HPDE6-E6E7 (cell line): ENCODE results near the gene NLGN3.
A peak's percentile ranks its signal among the peaks of the same experiment; 100 is the strongest.

ENCODE experiments used
- DNase-seq: peaks from one replicate; pipeline ENCODE4 v3.0.0; 2011; ENCODE audit warnings: missing footprints; ENCODE audit errors: extremely low spot score

The NLGN3 gene

DNA sequence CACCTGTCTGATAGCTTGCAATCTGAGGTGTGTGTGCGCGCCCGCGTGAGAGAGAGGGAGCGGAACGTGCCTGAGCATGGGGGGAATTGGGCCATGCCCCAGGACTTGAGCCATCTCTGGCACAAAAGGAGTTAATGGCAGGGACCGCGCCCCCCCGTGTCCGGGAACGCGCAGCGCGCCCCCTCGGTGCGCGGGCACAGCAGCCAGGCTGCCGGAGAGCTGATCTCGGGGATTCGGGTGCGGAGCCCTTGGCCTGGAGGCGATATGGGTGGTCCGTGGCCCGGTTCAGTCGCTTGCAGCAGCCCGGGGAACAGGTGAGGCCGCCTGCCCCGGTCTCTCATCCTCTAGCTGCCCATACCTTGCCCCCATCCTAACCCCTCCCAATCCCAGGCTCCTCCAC, at the start of gene NLGN3:
NLGN3 (plus strand) TSS at position 191 of the 400 bp plus-strand sequence. CDS start 2,909 bp downstream, outside the sequence.
- no peak for DNase-seq

DNA sequence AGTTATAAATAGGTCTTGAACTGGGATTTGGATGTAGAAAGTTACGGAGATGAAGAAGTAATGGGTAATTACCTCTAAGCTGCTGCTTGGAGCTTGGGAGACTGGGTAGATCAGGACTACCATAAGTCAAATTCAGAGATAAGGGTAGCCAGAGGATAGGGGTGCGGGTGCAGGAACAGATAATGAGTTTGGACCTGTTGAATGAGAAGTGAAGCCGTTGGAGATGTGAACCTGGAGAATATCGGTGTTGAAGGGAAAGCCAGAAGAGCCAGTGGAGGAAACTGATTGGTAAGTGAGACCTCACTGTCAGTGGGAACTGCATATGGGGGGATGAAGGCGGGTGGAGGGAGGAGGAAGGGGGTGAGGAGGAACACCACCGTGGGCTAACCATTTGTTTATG, 49.6 kb upstream of the NLGN3 start:
- no peak for DNase-seq

DNA sequence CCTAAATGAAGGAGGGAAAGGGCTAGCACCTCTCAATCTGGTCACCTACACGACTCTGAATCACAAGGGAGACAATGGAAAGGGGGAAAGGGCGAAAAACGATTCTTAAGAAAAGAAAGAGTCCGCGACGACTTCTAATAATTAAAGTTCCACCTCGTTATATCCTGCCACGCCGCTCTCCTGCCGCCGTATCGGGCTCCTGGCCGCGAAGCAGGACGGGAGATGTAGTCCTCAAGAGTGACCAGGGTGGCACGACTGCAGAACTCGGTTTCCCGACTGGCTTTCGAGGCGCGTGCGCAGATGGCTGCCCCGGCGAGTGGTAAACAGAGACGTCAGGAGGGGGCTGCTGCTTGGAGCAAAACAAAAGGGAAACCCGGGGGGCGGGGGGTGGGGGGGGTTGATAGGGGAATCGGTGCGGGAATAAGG, 49.1 kb upstream of the NLGN3 start, which contains the start of gene FOXO4:
FOXO4 (plus strand) TSS at position 297 of the 426 bp plus-strand sequence. CDS start 678 bp downstream, outside the sequence.
- DNase-seq, result peak; percentile 83

DNA sequence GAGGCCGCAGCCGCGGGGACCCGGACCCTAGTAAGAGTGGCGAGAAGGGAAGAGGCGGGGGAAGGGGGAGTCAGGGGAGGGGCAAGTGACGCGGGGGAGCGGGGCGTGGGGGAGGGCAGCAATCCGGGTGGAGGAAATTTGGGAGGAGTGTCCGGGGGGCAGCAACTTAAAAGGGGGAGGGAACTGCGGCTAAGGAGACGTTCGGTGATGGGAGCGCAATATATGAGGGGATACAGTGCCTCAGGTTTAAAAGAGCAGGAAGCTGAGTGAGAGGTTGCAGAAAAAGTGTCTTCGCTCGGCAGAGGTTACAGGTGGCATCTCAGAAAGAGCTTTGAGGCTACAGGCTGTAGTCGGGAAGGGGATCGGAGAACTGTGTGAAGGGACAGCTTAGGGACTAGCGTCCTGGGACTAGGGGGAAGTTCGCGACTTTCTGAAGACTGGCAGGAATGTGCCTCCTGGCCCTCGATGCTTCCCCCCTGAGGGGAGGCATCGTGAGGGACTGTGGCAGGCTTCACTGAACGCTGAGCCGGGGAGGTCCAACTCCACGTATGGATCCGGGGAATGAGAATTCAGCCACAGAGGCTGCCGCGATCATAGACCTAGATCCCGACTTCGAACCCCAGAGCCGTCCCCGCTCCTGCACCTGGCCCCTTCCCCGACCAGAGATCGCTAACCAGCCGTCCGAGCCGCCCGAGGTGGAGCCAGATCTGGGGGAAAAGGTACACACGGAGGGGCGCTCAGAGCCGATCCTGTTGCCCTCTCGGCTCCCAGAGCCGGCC, 48.5 kb upstream of the NLGN3 start:
- DNase-seq, result no peak

DNA sequence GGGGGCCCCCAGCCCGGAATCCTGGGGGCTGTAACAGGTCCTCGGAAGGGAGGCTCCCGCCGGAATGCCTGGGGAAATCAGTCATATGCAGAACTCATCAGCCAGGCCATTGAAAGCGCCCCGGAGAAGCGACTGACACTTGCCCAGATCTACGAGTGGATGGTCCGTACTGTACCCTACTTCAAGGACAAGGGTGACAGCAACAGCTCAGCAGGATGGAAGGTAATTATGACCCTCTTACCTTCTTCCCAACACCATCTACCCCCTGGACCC, 47.9 kb upstream of the NLGN3 start:
- no peak for DNase-seq

DNA sequence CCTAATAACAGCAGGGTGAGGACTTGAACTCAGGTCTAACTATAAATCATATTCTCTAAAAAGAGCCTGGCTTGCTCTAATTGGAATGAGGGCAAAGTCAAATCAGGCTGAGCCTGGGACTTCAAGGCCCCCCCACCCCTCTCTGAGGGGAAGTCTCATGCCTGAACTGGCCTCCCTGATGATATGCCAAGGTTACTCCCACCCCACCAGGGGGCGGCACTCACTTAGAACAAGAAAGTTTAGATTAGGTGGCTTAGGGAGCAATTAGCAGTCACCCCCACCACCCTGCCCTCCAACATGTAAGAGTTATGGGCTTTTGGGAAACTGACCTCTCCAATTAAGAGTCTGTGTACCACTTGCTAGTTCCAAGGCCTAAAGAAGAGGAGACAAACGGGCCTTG, 46.3 kb upstream of the NLGN3 start:
- no peak for DNase-seq

DNA sequence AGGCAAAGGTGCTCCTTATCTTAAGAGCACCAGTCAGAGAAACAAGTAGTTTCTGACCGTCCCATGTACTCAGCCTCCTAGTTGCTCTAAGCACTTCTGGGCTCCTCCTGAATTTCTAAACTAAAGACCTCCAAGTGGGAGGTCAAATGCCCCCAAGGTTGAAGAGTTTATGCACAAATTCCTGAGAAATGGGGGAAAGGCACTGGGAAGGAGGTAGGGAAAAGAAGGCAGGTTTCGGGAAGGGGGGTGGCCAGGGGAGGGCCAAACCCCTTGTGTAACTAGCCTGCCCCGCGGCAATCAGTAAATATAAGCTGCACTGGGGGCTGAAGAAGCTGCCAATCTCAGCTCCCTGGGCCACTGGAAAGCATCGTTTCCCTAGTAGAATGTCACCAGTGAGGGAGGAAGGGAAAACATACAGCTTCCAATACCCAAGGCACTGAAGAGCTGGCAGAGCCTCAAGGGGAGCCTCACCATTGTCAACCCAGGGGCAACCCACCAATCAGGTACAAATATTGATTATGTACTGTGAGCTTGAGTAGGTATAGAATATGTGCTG, 45.6 kb upstream of the NLGN3 start:
- DNase-seq, result no peak

DNA sequence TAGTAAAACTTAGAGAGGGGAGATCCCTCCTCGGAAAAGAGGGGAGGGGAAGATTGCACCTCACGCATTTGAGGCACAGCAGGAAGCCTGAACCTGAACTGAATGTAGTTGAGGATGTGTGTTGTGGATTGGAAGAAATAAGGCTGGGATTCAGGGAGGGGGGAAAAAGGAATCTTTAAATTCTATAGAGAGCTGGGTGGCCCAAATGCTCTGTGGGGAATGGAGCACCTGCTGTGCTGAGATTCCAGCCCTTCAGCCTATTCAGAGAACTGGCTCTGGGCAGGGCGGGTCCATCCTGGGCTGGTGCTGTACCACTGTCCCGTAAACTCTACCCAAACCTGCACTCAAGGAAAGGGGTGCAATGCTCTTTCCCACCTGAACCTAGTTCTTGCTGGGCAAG, 44.9 kb upstream of the NLGN3 start:
- DNase-seq, result no peak

DNA sequence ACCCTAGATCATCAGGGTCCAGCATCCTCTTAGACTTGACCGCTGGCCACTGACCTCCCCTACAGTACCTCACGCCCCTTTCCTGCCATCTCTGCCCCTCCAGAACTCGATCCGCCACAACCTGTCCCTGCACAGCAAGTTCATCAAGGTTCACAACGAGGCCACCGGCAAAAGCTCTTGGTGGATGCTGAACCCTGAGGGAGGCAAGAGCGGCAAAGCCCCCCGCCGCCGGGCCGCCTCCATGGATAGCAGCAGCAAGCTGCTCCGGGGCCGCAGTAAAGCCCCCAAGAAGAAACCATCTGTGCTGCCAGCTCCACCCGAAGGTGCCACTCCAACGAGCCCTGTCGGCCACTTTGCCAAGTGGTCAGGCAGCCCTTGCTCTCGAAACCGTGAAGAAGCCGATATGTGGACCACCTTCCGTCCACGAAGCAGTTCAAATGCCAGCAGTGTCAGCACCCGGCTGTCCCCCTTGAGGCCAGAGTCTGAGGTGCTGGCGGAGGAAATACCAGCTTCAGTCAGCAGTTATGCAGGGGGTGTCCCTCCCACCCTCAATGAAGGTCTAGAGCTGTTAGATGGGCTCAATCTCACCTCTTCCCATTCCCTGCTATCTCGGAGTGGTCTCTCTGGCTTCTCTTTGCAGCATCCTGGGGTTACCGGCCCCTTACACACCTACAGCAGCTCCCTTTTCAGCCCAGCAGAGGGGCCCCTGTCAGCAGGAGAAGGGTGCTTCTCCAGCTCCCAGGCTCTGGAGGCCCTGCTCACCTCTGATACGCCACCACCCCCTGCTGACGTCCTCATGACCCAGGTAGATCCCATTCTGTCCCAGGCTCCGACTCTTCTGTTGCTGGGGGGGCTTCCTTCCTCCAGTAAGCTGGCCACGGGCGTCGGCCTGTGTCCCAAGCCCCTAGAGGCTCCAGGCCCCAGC, 43.8 kb upstream of the NLGN3 start:
- DNase-seq, result no peak

DNA sequence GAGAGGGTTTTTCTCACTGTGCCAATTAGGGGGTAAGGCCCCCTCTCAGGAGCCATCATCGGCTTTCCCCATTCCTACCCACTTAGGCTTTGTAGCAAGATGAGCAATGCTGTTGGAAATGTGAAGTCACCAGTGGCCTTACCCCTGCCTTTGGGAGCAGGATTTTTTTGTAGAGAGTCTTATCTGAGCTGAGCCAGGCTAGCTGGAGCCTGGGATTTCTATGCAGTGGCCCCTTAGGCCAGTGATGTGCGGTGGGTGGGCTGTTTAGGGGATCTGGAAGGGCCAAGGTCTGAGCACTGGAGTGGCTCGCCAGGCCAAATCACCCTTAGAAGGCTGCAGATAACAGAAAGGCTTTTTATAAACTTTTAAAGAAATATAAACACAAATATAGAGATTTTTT, 42.3 kb upstream of the NLGN3 start:
- no peak for DNase-seq

DNA sequence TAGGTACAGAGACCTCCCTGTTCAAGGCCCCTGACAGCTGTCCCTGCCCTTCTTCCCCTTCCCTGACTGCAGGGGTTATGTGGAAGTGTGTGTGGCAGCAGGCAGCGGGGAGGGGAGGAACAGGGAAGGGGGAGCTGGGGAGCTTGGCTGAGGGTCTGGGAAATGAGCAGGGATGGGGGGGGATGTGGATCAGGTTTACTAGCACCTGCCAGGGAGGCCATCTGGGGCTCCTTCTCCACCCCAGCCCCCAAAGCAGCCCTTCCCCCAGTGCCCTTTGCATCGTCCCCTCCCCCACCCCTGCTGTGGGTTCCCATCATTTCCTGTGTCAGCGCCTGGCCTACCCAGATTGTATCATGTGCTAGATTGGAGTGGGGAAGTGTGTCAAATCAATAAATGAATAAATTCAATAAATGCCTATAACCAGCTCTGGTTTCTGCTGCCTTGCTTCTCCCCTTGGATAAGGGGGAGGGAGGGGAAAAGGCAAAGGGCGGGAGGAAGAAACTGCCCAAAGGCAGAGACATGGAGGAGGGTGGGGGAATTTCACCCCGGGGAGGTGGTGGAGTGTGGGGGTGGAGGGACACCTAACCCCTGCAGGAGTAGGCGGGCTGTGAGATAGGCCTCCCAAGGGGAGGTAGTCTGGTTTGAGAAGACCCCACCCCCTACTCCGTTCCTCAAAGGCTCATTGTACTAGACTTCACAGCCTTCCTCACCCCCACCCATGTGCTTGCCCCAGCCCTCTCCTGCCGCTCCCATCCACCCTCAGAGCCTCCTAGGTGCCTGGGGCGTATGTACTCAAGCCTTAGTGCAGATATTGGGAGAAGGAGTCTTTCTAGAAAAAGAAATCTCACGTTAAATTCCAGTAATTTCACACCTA, 41.3 kb upstream of the NLGN3 start:
- no peak for DNase-seq

DNA sequence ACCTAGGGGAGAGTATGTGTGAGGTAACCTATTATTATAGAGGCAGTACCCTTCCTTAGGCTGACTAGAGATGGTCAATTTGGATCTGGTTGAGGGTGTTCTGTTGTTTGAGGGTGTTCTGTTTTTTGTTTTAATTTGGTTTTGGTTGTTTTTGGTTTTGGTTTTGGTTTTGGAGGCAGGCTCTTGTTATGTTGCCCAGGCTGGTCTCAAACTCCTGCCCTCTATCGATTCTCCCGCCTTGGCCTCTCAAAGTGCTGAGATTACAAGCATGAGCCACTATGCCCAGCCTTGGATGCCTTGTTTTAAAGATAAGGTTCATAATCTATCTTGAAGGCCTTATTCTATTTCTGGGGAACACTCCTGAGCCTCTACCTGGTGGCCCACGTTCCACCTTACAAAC, 39.0 kb upstream of the NLGN3 start:
- no peak for DNase-seq

DNA sequence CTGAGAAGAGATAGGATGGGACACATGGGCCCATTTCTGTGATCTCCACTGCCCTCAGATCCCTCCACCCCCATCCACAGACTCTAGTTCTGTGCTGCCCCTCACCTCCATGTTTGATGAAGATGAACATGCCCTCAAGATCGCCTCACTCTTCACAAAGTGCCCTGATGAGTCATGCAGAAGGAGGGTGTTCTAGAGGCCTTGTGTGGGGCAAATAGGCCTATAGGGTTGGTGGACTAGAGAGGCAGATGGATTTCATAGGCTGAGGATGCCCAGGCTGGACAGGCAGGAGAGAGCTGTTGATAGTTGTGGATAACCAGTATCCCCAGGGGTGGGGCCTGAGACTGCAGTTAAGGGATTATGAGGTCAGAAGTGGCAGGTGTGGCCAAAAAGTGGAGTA, 38.2 kb upstream of the NLGN3 start, which contains the start of gene CXorf65:
CXorf65 (minus strand) TSS at position 314 of the 400 bp plus-strand sequence; CDS start at position 130, 184 bp downstream.
- DNase-seq, result no peak

DNA sequence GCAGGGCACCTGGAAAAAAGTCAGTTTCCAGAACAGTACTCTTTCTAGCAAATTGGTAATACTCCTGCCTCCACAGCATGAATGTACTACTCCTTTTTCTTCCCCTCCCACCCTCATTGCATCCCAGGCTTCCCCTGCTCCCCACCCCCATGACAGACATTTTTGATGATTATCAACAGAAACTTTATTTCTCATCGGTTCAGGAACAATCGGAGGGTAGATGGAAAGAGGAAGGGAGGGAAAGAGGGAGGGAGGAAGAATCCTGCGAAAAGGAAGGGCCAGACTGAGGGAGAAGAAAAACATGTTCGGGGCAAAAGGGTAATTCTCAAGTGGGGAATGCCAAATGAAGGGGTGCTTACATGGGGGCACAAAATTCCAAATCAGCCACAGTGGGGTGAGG, 37.4 kb upstream of the NLGN3 start:
- no peak for DNase-seq

DNA sequence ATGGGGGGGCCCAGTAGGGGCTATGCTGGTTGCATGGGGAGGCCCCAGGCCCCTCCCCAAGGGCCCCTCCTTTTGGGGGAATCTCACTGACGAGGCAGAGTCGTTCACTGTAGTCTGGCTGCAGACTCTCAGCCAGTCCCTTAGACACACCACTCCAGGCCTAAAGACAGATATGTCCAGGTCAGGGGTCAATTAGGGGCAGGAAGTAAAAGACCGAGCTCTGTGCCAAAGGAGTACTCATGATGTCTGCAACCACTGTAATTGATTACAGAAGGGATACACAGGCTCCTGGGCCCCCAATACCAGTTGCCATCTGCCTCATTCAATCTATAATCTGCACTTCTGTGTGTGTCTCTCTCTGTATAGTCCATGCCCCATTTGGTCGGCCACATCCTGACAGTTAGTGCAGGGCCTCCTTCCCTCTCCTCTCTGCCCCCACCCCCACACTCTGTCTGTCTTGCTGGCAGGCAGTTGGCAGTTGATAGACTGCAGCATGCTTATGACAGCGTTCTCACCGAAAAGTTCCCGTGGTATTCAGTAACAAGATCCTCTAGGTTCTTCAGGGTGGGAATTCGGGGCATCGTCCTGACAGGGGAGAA, 36.8 kb upstream of the NLGN3 start:
- no peak for DNase-seq

DNA sequence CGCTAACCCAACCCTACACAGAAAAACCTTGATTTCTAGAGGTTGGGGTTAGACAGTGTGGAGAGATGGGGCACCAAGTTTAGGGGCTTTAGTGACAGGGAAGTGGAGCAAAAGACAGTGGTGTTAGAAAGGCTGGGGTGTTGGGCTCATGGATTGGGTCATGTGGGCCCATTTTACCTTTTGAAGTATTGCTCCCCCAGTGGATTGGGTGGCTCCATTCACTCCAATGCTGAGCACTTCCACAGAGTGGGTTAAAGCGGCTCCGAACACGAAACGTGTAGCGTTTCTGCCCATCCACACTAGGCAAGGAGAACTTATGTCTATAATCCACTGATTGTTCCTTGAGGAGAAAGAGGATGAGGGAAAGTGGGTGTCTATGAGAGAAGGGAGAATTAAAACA, 35.6 kb upstream of the NLGN3 start:
- DNase-seq, result no peak

DNA sequence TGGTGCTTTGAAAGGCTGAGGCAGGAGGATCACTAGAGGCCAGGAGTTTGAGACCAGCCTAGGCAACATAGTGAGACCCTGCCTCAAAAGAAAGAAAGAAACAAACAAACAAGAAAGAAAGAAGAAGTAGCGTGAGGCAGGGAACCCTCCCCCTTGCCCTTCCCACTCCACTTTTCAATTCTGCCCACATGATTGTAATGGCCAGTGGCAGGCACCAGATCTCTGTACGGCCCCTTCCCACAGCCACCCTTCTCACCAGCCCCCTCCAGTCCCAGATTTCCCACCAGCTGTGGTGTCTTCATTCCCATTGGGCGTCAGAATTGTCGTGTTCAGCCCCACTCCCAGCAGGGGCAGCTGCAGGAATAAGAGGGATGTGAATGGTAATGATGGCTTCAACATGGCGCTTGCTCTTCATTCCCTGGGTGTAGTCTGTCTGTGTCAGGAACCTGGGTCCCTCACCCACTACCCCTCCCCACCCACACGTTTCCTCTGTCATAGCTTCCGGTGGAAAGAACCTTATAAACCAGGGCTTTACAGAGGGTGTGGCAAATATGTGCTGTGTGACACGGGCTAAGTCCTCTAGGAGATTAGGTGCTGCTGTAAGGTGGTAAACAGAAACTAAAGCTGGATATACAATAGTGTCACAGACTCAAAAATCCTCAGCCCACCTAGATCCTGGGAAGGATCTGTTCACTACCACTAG, 33.3 kb upstream of the NLGN3 start, which contains the start of gene IL2RG:
IL2RG (minus strand) TSS at position 437 of the 703 bp plus-strand sequence; CDS start at position 399, 38 bp downstream.
- no peak for DNase-seq

DNA sequence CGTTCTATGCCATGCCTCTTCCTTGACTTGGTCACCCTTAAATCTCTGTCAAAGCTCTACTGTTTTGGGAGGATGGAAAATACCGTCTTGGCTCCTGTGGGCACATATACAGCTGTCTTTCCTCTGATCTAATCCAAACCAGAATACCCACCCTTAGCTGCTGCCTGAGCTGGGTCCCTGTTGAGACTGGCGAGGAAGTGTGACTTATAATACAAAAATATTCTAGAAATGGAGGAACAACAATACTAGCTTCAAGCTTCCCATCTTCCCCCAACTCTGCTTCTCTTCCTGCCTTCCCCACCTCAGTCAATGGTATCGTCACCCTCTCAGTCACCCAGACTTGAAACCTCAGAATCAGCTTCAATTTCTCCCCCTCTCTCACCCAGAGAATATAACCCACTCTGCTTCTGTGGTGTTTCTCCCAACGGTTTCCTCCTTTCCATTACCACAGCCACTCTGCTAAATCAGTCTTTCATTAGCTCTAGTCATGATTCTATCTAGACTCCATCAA, 32.7 kb upstream of the NLGN3 start:
- no peak for DNase-seq

DNA sequence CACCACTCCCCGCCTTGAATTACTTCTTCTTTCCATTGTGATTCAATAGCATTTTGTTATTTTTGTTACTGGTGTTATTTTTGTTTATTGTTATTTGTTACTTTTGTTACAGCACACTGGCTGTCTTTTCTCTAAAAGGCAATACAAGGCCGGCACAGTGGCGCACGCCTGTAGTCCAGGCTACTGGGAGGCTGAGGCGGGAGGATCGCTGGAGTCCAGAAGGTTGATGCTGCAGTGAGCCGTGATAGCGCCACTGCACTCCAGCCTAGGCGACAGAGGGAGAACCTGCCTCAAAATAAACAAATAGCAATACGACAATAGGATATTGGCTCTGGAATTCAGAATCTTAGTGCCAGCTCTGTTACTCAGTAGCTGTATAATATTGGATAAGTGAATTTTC, 27.3 kb upstream of the NLGN3 start:
- no peak for DNase-seq
